HG03139 (cell line): ENCODE results near the gene TAOK2.

ENCODE experiments used
- ATAC-seq: cut with Tn5 transposase; IDR thresholded peaks from one replicate; pipeline ENCODE4 v1.9.1; 2021; ENCODE audit not compliant: unreplicated experiment

TAOK2 gene

DNA sequence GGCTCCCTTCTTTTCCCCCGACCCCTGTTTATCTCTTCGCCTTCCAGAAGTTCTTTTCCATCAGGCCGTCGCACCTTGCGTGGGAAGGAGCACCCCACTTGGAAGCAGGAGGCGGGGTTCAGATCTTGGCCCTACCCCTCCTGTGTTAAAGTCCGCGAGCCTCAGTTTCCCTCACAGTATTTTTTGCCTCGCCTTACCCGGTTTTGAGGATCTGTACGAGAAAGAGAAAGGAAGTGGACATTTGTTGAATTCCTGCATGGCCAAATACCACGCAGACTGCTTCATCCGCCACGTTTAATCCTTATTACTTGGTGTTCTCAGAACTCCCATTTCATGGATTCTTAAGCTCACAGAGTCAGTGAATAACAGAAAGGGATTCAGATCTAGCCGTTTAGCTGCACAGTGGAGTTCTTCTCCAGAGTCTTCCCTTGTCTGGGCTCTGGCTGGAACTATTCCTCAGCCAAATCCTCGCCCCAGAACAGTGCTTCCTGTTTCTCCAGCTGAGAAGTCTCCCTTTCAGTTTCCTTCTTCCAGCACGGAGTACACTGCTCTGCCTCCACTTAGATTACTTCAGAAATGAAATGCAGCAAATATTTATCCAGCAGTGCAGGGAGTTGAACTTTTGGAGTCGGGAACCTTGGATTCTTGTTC is 11.2 kb upstream of the TAOK2 start:
- no peak for ATAC-seq

- no peak for ATAC-seq
Measured at GRCh38 chr16:29963021-29963743, 10.5 kb upstream of the TAOK2 start.

- no peak for ATAC-seq
Measured at GRCh38 chr16:29968205-29968604, 5.5 kb upstream of the TAOK2 start.

GRCh38 chr16:29971304-29971703 is 2.4 kb upstream of the TAOK2 start:
- no peak for ATAC-seq

GRCh38 chr16:29972500-29972899 is 1.2 kb upstream of the TAOK2 start:
- ATAC-seq, result no peak

- ATAC-seq, result no peak
Measured at GRCh38 chr16:29972992-29973383, 680 bp upstream of the TAOK2 start.

DNA sequence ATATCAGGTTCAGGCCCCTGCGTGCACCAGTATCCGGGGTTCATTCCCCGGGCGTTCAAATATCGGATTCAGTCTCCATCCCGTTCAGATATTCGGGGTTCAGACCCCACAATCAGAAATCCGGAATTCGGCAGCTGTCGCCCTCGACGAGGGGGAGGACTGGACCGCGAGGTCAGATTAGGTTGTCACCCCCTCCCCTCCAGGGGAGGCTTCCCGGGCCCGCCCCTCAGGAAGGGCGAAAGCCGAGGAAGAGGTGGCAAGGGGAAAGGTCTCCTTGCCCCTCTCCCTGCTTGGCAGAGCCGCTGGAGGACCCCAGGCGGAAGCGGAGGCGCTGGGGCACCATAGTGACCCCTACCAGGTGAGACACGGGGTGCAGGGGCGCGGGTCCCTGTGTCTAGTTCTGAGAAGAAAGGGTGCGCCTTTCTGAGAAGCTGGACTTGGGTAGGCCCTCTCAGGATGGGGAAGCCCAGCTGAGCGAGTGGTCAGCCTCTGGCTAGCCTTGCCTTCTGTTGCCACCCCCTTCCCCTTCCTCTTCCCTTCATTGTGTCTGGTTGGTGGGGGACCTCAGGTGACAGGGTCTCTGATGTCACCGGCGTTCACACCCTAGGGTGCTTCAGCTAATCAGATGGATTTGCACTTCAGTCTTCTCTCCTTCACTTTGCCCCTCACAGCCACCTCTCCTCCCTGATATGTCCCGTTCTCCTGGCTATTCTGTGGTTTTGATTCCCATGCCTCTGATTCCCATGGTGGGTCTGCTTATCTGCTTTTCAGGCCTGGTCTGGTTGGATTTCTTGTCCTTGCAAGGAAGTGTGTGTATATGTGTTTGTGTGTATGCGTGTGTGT is 844 bp downstream of the TAOK2 start:
- ATAC-seq, result no peak

- ATAC-seq, result no peak
Measured at GRCh38 chr16:29975134-29975538, 1.5 kb downstream of the TAOK2 start.

- no peak for ATAC-seq
Measured at GRCh38 chr16:29975811-29976511, 2.3 kb downstream of the TAOK2 start.

GRCh38 chr16:29977063-29977825 is 3.6 kb downstream of the TAOK2 start:
- no peak for ATAC-seq

DNA sequence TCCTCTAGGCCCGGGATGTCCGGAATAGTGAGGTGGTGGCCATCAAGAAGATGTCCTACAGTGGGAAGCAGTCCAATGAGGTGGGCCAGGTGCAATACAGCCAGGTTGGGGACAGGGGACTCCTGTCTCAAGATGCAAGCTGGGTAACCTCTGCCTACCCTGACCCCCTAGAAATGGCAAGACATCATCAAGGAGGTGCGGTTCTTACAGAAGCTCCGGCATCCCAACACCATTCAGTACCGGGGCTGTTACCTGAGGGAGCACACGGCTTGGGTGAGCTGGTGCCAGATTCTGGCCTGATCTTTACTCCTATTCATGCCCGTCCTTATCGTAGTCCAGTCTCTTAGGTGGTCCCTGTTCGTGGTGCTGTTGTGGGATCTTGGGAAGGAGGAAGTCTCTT is 4.4 kb downstream of the TAOK2 start:
- no peak for ATAC-seq

GRCh38 chr16:29978564-29979270 is 5.0 kb downstream of the TAOK2 start:
- no peak for ATAC-seq

DNA sequence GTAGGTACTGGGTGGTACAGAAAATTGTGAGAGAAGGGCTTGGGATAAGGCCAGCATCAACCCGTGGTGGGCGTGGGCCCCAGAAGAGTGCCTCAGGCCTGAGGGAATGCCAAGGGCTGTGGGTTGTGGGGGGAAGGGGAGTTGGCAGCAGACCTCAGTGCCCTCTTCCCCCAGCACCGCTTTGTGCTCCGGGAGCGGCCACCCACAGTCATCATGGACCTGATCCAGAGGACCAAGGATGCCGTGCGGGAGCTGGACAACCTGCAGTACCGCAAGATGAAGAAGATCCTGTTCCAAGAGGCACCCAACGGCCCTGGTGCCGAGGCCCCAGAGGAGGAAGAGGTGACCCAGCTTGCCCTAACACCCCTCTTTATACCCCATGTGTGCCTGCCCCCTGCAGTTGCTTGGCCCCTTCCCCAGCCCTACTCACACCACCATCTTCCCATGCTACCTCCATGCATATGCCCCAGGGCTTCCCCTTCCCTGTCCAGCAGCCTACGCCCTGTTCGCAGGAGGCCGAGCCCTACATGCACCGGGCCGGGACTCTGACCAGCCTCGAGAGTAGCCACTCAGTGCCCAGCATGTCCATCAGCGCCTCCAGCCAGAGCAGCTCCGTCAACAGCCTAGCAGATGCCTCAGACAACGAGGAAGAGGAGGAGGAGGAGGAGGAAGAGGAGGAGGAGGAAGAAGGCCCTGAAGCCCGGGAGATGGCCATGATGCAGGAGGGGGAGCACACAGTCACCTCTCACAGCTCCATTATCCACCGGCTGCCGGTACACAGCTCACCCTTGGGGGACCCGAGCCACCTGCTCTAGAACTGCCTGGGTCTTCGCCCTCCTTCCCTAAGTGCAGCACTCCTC is 9.1 kb downstream of the TAOK2 start:
- ATAC-seq, result no peak

DNA sequence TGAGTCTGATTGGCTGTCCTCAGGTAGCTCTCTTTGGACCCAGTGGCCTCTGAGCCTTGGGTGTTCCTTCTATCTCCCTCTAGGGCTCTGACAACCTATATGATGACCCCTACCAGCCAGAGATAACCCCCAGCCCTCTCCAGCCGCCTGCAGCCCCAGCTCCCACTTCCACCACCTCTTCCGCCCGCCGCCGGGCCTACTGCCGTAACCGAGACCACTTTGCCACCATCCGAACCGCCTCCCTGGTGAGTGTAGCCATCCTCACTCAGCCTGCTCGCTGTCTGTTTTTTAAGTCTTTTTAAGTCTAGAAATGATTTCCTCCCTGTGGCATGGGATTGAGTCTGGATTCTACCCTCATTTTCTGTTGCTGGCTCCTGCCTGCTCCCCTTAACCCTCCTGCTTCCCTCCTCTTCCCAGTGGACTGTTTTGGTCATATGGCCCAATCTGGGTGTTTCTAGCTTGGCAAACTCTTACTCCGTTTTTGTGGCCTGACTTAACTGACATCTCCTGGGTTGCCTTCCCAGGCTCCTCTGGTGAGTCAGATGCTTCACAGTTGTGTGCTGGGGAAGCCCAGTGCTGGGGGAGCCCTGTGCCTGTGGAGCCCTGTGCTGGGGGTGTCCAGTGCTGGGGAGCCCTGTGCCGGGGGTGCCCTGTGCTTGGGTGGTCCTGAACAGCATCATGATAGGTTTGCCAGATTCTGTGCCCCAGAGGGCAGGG is 9.9 kb downstream of the TAOK2 start:
- ATAC-seq, result no peak

- ATAC-seq, result no peak
Measured at GRCh38 chr16:29984137-29984763, 10.6 kb downstream of the TAOK2 start.

GRCh38 chr16:29984764-29985147 is 11.1 kb downstream of the TAOK2 start:
- no peak for ATAC-seq

DNA sequence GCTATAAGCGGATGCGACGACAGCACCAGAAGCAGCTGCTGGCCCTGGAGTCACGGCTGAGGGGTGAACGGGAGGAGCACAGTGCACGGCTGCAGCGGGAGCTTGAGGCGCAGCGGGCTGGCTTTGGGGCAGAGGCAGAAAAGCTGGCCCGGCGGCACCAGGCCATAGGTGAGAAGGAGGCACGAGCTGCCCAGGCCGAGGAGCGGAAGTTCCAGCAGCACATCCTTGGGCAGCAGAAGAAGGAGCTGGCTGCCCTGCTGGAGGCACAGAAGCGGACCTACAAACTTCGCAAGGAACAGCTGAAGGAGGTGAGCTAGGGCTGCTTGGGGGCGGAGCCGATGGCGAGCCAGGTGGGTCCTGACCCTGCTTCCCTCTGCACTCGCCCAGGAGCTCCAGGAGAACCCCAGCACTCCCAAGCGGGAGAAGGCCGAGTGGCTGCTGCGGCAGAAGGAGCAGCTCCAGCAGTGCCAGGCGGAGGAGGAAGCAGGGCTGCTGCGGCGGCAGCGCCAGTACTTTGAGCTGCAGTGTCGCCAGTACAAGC is 11.7 kb downstream of the TAOK2 start:
- ATAC-seq, result no peak

GRCh38 chr16:29986231-29986630 is 12.6 kb downstream of the TAOK2 start:
- no peak for ATAC-seq
